ENCODE results near the gene SEC14L1. TPM values are rescaled to one million over a fixed set of nuclear protein-coding genes. Genes with fewer than 3 reads are reported as not detected.
A peak's percentile ranks its signal among the peaks of the same experiment; 100 is the strongest.
"Not testable (repeated sequence)": the region's sequence is repeated elsewhere in the genome, so short reads cannot be mapped to it uniquely, and the experiment has no call there.

Gene SEC14L1
- total RNA-seq = 77.6 and 81.9 TPM in 2 replicates

- H3K4me3 Mint-ChIP-seq = peak within 1 kb of the TSS; percentile 91
- intact Hi-C loops (cut with micrococcal nuclease) = loop anchor here (1.0 to 10.0 kb wide), 8 partner anchors 13 to 414 kb away; partner anchors contain the start of genes JMJD6 and METTL23
- peaks cover 69% of the 10 kb centered on the region for H3K4me1 Mint-ChIP-seq (ENCODE audit: low read depth)
- peaks cover 44% of the 10 kb centered on the region for H3K36me3 Mint-ChIP-seq (ENCODE audit: low read depth)
- H3K27me3 Mint-ChIP-seq (ENCODE audit: insufficient read depth) = peaks cover 2% of the 10 kb centered on the region
- DNase-seq (ENCODE audit: low spot score) = peak; percentile 43
- H3K27ac Mint-ChIP-seq = peak within 1 kb of the TSS; percentile 96
- peaks cover 25% of the 10 kb centered on the region for H3K9me3 Mint-ChIP-seq
Observed at GRCh38 chr17:77140878-77141767, at the start of gene SEC14L1. Gene SEC14L1, plus strand, starts transcription at chr17:77140969. Its CDS starts 2,628 bp downstream, at chr17:77143597.

DNA sequence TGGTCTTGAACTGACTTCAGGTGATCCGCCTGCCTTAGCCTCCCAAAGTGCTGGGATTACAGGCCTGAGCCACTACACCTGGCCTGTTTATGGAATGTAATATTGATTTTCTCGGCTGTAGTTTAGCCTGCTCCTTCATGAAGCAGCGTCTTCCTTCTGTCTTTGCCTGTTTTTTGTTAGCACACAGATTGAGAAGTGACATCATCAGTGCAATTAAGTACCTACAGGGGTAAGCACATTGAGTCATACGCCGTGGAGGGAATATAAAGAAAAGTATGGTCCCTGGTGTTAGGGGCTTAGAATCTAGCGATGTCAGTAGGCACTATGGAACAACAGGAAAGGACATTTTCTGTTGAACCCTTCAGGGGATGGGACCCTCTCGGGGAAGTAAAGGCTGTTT is 48.7 kb upstream of the SEC14L1 start:
- intact Hi-C loops (cut with micrococcal nuclease) = no loop called here
- no peaks in the 10 kb centered on the region for H3K9me3 Mint-ChIP-seq
- H3K27me3 Mint-ChIP-seq (ENCODE audit: insufficient read depth) = no peaks in the 10 kb centered on the region
- H3K4me3 Mint-ChIP-seq = peak overlapping the region; percentile 3
- H3K4me1 Mint-ChIP-seq (ENCODE audit: low read depth) = peaks cover 40% of the 10 kb centered on the region
- no peak for DNase-seq (ENCODE audit: low spot score)
- no peak overlapping the region for H3K27ac Mint-ChIP-seq
- peaks cover 47% of the 10 kb centered on the region for H3K36me3 Mint-ChIP-seq (ENCODE audit: low read depth)

DNA sequence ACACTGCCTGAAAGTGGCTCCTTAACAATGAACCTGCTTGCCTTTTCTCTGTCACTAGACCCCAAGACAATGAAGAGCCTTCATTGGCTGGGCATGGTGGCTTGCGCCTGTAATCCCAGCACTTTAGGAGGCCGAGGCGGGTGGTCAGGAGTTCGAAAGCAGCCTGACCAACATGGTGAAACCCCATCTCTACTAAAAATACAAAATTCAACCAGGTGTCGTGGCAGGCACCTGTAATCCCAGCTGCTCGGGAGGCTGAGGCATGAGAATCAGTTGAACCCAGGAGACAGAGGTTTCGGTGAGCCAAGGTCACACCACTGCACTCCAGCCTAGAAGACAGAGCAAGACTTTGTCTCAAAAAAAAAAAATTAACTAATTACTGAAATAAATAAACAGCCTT is 45.3 kb upstream of the SEC14L1 start:
- Mint-ChIP-seq H3K9me3 (no peaks in the 10 kb centered on the region), H3K4me3 (no peak overlapping the region), H3K27ac (no peak overlapping the region), H3K4me1 (ENCODE audit: low read depth) (peaks cover 39% of the 10 kb centered on the region), H3K27me3 (ENCODE audit: insufficient read depth) (no peaks in the 10 kb centered on the region), H3K36me3 (ENCODE audit: low read depth) (peaks cover 54% of the 10 kb centered on the region)
- intact Hi-C loops (cut with micrococcal nuclease) = no loop called here
- no peak for DNase-seq (ENCODE audit: low spot score)

- DNase-seq (ENCODE audit: low spot score) = no peak
- Mint-ChIP-seq H3K4me3 (no peak overlapping the region), H3K4me1 (ENCODE audit: low read depth) (peaks cover 36% of the 10 kb centered on the region), H3K27ac (no peak overlapping the region), H3K27me3 (ENCODE audit: insufficient read depth) (no peaks in the 10 kb centered on the region), H3K36me3 (ENCODE audit: low read depth) (peaks cover 47% of the 10 kb centered on the region), H3K9me3 (no peaks in the 10 kb centered on the region)
- intact Hi-C loops (cut with micrococcal nuclease) = loop anchor here (1.0 to 2.0 kb wide), 2 partner anchors 8 to 44 kb away; partner anchors contain the start of gene SEC14L1
Observed at GRCh38 chr17:77096570-77097214, 44.1 kb upstream of the SEC14L1 start.

GRCh38 chr17:77097631-77098180 is 43.1 kb upstream of the SEC14L1 start:
- Mint-ChIP-seq H3K4me3 (no peak overlapping the region), H3K9me3 (no peaks in the 10 kb centered on the region), H3K27ac (peak overlapping the region; percentile 40), H3K27me3 (ENCODE audit: insufficient read depth) (no peaks in the 10 kb centered on the region), H3K36me3 (ENCODE audit: low read depth) (peaks cover 40% of the 10 kb centered on the region), H3K4me1 (ENCODE audit: low read depth) (peaks cover 30% of the 10 kb centered on the region)
- DNase-seq (ENCODE audit: low spot score) = no peak
- intact Hi-C loops (cut with micrococcal nuclease) = loop anchor here (2.0 kb wide), 1 partner anchor 43 kb away; the partner anchor contains the start of gene SEC14L1

DNA sequence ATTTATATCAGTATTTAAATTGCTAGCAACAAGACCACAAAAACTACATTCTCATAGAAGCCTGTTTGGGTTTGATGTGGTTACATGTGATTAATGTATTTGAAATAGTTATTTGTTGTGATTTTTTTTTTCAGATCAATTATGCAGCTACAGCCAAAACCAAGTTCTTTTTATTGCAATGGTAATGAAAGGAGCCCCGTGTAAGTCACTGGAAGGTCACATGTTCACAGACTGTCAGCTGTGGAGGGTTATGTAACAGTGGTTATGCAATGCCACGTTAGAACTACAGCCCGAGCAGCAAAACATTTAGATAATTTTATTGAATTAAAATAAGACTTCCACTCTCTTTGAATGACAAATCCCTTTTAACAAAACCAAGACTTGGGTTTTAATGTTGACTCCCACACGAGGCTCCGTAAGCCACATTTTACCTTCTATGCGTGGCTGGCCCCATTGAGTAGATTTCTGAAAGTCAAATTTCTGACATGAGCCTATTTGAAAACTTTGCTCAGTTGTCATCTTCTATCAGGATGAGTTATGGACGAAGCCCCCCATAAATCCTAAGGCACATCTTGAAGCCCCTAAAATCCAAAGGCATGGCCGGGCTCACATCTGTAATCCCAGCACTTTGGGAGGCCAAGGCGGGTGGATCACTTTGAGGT is 41.8 kb upstream of the SEC14L1 start:
- peaks cover 30% of the 10 kb centered on the region for H3K36me3 Mint-ChIP-seq (ENCODE audit: low read depth)
- peaks cover 24% of the 10 kb centered on the region for H3K4me1 Mint-ChIP-seq (ENCODE audit: low read depth)
- H3K27ac Mint-ChIP-seq = peak overlapping the region; percentile 23
- DNase-seq (ENCODE audit: low spot score) = no peak
- H3K27me3 Mint-ChIP-seq (ENCODE audit: insufficient read depth) = no peaks in the 10 kb centered on the region
- H3K4me3 Mint-ChIP-seq = no peak overlapping the region
- intact Hi-C loops (cut with micrococcal nuclease) = no loop called here
- no peaks in the 10 kb centered on the region for H3K9me3 Mint-ChIP-seq

DNA sequence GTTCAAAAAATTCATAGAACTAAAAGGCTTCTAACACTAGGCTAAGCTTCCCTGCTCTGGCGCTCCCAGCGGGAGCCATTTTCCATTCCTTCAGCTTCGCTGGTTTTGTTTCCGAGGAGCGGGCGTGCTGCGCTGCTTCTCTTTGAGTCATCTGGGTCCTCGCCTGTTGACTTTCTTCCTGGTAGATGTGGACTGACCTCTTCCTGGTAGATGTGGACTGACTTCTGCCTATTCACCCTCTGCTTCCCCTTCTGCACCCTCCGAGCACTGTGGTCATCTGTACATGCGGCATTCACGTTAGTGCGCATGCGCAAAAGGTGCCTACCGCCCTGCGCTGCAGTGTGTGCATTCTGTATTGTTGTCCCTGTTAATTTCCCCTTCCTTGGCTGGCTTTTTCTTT is 40.8 kb upstream of the SEC14L1 start:
- H3K4me3 Mint-ChIP-seq = no peak overlapping the region
- no peak for DNase-seq (ENCODE audit: low spot score)
- no peaks in the 10 kb centered on the region for H3K27me3 Mint-ChIP-seq (ENCODE audit: insufficient read depth)
- intact Hi-C loops (cut with micrococcal nuclease) = no loop called here
- no peak overlapping the region for H3K27ac Mint-ChIP-seq
- no peaks in the 10 kb centered on the region for H3K9me3 Mint-ChIP-seq
- H3K4me1 Mint-ChIP-seq (ENCODE audit: low read depth) = peaks cover 20% of the 10 kb centered on the region
- peaks cover 26% of the 10 kb centered on the region for H3K36me3 Mint-ChIP-seq (ENCODE audit: low read depth)

- intact Hi-C loops (cut with micrococcal nuclease) = no loop called here
- Mint-ChIP-seq H3K4me1 (ENCODE audit: low read depth) (peaks cover 14% of the 10 kb centered on the region), H3K4me3 (no peak overlapping the region), H3K36me3 (ENCODE audit: low read depth) (peaks cover 20% of the 10 kb centered on the region), H3K9me3 (no peaks in the 10 kb centered on the region), H3K27me3 (ENCODE audit: insufficient read depth) (no peaks in the 10 kb centered on the region), H3K27ac (no peak overlapping the region)
- no peak for DNase-seq (ENCODE audit: low spot score)
Observed at GRCh38 chr17:77101521-77102410, 39.0 kb upstream of the SEC14L1 start.

GRCh38 chr17:77102411-77103134 is 38.2 kb upstream of the SEC14L1 start:
- H3K27ac Mint-ChIP-seq; H3K27me3 Mint-ChIP-seq (ENCODE audit: insufficient read depth); DNase-seq (ENCODE audit: low spot score); H3K4me3 Mint-ChIP-seq; intact Hi-C loops (cut with micrococcal nuclease); H3K9me3 Mint-ChIP-seq: not testable (repeated sequence)
- peaks cover 16% of the 10 kb centered on the region for H3K36me3 Mint-ChIP-seq (ENCODE audit: low read depth)
- H3K4me1 Mint-ChIP-seq (ENCODE audit: low read depth) = peaks cover 11% of the 10 kb centered on the region

DNA sequence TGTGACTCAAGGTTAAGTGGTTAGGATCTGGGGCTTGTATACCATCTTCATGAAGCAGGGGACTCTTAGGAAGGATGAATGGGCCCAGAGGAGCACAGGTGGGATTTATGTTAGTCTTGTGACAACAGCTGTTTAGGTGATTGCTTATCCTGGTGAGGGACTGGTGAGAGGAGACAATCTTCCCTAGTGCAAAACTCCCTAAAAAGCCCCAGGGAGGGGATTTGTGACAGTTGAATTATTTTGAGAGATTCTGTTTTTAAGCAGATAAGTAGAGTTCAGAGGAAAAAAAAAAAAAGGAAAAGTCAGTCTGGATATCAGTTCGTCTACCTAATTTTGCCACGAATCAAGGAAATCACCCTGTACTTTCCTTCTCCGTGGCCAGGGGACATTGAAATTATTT is 35.1 kb upstream of the SEC14L1 start:
- Mint-ChIP-seq H3K4me1 (ENCODE audit: low read depth) (peaks cover 16% of the 10 kb centered on the region), H3K4me3 (no peak overlapping the region), H3K27me3 (ENCODE audit: insufficient read depth) (no peaks in the 10 kb centered on the region), H3K27ac (no peak overlapping the region), H3K9me3 (no peaks in the 10 kb centered on the region), H3K36me3 (ENCODE audit: low read depth) (peaks cover 9% of the 10 kb centered on the region)
- no peak for DNase-seq (ENCODE audit: low spot score)
- intact Hi-C loops (cut with micrococcal nuclease) = no loop called here

DNA sequence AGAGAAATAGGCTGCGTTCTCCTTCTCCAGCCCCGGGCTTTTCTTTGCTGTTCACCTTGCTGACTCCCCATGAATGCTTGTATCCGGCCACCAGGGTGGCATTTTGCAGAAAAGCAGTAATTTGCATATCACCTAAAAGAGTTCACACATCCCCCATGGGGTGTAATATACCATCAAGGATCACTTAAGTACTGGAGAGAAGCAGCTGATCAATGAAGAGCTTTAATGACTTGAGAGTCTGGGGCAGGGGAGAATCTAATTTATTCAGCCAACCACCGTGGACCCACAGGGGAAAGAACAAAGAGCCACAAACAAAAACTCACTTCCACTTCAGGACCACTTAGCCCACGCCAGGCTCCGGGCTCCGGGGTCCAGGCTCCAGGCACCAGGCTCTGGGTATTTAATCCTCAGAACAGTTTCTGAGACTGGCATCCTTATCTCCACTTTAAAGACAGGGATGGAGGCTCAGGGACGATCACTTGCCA is 33.9 kb upstream of the SEC14L1 start:
- H3K27ac Mint-ChIP-seq = no peak overlapping the region
- peaks cover 9% of the 10 kb centered on the region for H3K36me3 Mint-ChIP-seq (ENCODE audit: low read depth)
- H3K4me3 Mint-ChIP-seq = no peak overlapping the region
- intact Hi-C loops (cut with micrococcal nuclease) = no loop called here
- peaks cover 23% of the 10 kb centered on the region for H3K4me1 Mint-ChIP-seq (ENCODE audit: low read depth)
- no peak for DNase-seq (ENCODE audit: low spot score)
- H3K27me3 Mint-ChIP-seq (ENCODE audit: insufficient read depth) = no peaks in the 10 kb centered on the region
- H3K9me3 Mint-ChIP-seq = no peaks in the 10 kb centered on the region
